Activated naive CD4-positive, alpha-beta T cell treated with anti-CD3 and anti-CD28 coated beads, Interleukin-2, amount 50 U/mL, for 16 hours (primary cell): Measurements from ENCODE around the gene NBPF4.
"Not testable (repeated sequence)": the region's sequence is repeated elsewhere in the genome, so short reads cannot be mapped to it uniquely, and the experiment has no call there.

Source experiments
- DNase-seq: peaks from one replicate; pipeline ENCODE4 v3.0.0-alpha.2; 2020

NBPF4 gene

GRCh38 chr1:108209456-108210108 is 34.3 kb downstream of the NBPF4 start:
- DNase-seq = no peak

- no peak for DNase-seq
These were observed 35.0 kb downstream of the NBPF4 start for GRCh38 chr1:108208724-108209446.

GRCh38 chr1:108203582-108203981 is 40.3 kb downstream of the NBPF4 start:
- not testable (repeated sequence) for DNase-seq

- no peak for DNase-seq
These were observed 42.2 kb downstream of the NBPF4 start for GRCh38 chr1:108201687-108202086.

- peak; percentile 29 for DNase-seq
These were observed 43.2 kb downstream of the NBPF4 start for GRCh38 chr1:108200687-108201051.

- DNase-seq = peak; percentile 72
These were observed 43.8 kb downstream of the NBPF4 start, which contains the start of gene SLC25A24 for GRCh38 chr1:108199781-108200686. Gene SLC25A24 (minus strand): TSS chr1:108200343. CDS start chr1:108200138, 205 bp downstream.

- no peak for DNase-seq
These were observed 44.6 kb downstream of the NBPF4 start for GRCh38 chr1:108199201-108199691.

GRCh38 chr1:108194051-108194450 is 49.8 kb downstream of the NBPF4 start:
- DNase-seq = no peak

GRCh38 chr1:108193333-108193732 is 50.5 kb downstream of the NBPF4 start:
- DNase-seq = no peak

GRCh38 chr1:108192581-108192980 is 51.3 kb downstream of the NBPF4 start:
- no peak for DNase-seq

- DNase-seq = no peak
These were observed 53.0 kb downstream of the NBPF4 start for GRCh38 chr1:108190686-108191416.

- DNase-seq = no peak
These were observed 53.8 kb downstream of the NBPF4 start for GRCh38 chr1:108190001-108190634.

- DNase-seq = no peak
These were observed 55.1 kb downstream of the NBPF4 start for GRCh38 chr1:108188801-108189200.

- DNase-seq = no peak
These were observed 60.7 kb downstream of the NBPF4 start for GRCh38 chr1:108182959-108183700.

- no peak for DNase-seq
These were observed 64.9 kb downstream of the NBPF4 start for GRCh38 chr1:108179018-108179417.
